Naive thymus-derived CD4-positive, alpha-beta T cell (primary cell): Measurements from ENCODE around the gene KIF19. TPM values are rescaled to one million over a fixed set of nuclear protein-coding genes. Genes with fewer than 3 reads are reported as not detected.

ENCODE experiments used
- ATAC-seq: fragments of 150-1000 bp; cut with Tn5 transposase; 2 replicates; pipeline ENCODE4 v1.10.0; 2021; ENCODE audit warnings: mild to moderate bottlenecking, moderate library complexity
- CTCF ChIA-PET: fragments of 350-600 bp; sonication (Branson Sonifier 250); formaldehyde crosslinking; loops from one replicate; lab custom pipeline; 2021; ENCODE audit warnings: antibody characterized with exemption; lab: Charles Lee
- POLR2A ChIA-PET: fragments of 350-600 bp; sonication (Branson Sonifier 250); formaldehyde crosslinking; loops from one replicate; lab custom pipeline; 2021; ENCODE audit warnings: antibody characterized with exemption, inconsistent platforms; lab: Charles Lee
- DNase-seq, 9 donors: peaks; one replicate each; pipeline versions ENCODE4 v3.0.0 to v3.0.0-alpha.2; 2020 to 2022; ENCODE audit warnings: mixed read lengths in 1 of 9
- H3K27ac ChIP-seq: one replicate; pipeline ENCODE4 v1.7.0; 2013; ENCODE audit warnings: mild to moderate bottlenecking, low read depth, low read length, moderate library complexity
- H3K27me3 ChIP-seq, 2 donors: one replicate each; pipeline ENCODE4 v1.7.0; 2013; ENCODE audit warnings: low read length in 2 of 2, mild to moderate bottlenecking in 2 of 2, moderate library complexity in 2 of 2; ENCODE audit not compliant: control insufficient read depth in 2 of 2, insufficient read depth in 2 of 2
- H3K36me3 ChIP-seq, 3 experiments: 1 replicate in 2 of 3; 2 replicates in 1 of 3; pipeline ENCODE4 v1.7.0; 2013; ENCODE audit warnings: low read length in 3 of 3, mild to moderate bottlenecking in 3 of 3, moderate library complexity in 1 of 3; ENCODE audit not compliant: insufficient read depth in 3 of 3, control insufficient read depth in 2 of 3
- H3K4me1 ChIP-seq, 2 donors: one replicate each; pipeline ENCODE4 v1.7.0; 2013; ENCODE audit warnings: low read length in 2 of 2, mild to moderate bottlenecking in 2 of 2, moderate library complexity in 1 of 2; ENCODE audit not compliant: control insufficient read depth in 2 of 2, insufficient read depth in 2 of 2
- H3K4me3 ChIP-seq: 2 replicates; pipeline ENCODE4 v1.7.0; 2013; ENCODE audit warnings: mild to moderate bottlenecking, low read length
- H3K9me3 ChIP-seq, 3 experiments: 1 replicate in 2 of 3; 2 replicates in 1 of 3; pipeline ENCODE4 v1.7.0; 2013; ENCODE audit warnings: low read length in 3 of 3; ENCODE audit not compliant: control insufficient read depth in 2 of 3
- H3K27ac Mint-ChIP-seq, 9 donors: one replicate each; pipeline ENCODE4 v1.8.0; 2020 to 2022; ENCODE audit warnings: mixed read lengths in 9 of 9, mild to moderate bottlenecking in 8 of 9, moderate library complexity in 5 of 9, inconsistent platforms in 2 of 9
- H3K27me3 Mint-ChIP-seq, 5 donors: one replicate each; pipeline ENCODE4 v1.8.0; 2021 to 2022; ENCODE audit warnings: mixed read lengths in 5 of 5, mild to moderate bottlenecking in 1 of 5
- H3K36me3 Mint-ChIP-seq, 5 donors: one replicate each; pipeline ENCODE4 v1.8.0; 2020 to 2022; ENCODE audit warnings: mixed read lengths in 5 of 5, mild to moderate bottlenecking in 3 of 5, inconsistent platforms in 1 of 5
- H3K4me1 Mint-ChIP-seq, 7 donors: one replicate each; pipeline ENCODE4 v1.8.0; 2020 to 2022; ENCODE audit warnings: mixed read lengths in 7 of 7, mild to moderate bottlenecking in 3 of 7, inconsistent platforms in 1 of 7
- H3K4me3 Mint-ChIP-seq, 10 donors: one replicate each; pipeline ENCODE4 v1.8.0; 2020 to 2022; ENCODE audit warnings: mild to moderate bottlenecking in 10 of 10, mixed read lengths in 10 of 10, moderate library complexity in 6 of 10, inconsistent platforms in 2 of 10
- H3K9me3 Mint-ChIP-seq, 11 donors: one replicate each; pipeline ENCODE4 v1.8.0; 2020 to 2022; ENCODE audit warnings: mixed read lengths in 11 of 11, mild to moderate bottlenecking in 4 of 11, inconsistent platforms in 1 of 11, moderate library complexity in 1 of 11
- intact Hi-C, 2 donors: fragments of 100-400 bp; cut with micrococcal nuclease; formaldehyde crosslinking; loops; one replicate each; pipeline ENCODE4 v1.15.1; 2023
- polyA plus RNA-seq, 2 donors: library from polyadenylated mRNA; unstranded; fragments of 300-500 nt; fragmentation: Illumina TruSeq; gene quantifications; one replicate each; pipeline ENCODE4 v1.2.3, GENCODE V29; 2021
- total RNA-seq, 6 experiments: library from RNA in 5 of 6; stranded (reverse) in 5 of 6; gene quantifications; 1 replicate in 5 of 6; 2 replicates in 1 of 6; pipeline ENCODE4 v1.2.3 and lab custom pipeline; 2021 to 2026

The KIF19 gene
- total and polyA plus RNA-seq, 7 experiments from 2014 or later = 0.34 to 1.2 (median 0.47) TPM; not detected in 3

DNA sequence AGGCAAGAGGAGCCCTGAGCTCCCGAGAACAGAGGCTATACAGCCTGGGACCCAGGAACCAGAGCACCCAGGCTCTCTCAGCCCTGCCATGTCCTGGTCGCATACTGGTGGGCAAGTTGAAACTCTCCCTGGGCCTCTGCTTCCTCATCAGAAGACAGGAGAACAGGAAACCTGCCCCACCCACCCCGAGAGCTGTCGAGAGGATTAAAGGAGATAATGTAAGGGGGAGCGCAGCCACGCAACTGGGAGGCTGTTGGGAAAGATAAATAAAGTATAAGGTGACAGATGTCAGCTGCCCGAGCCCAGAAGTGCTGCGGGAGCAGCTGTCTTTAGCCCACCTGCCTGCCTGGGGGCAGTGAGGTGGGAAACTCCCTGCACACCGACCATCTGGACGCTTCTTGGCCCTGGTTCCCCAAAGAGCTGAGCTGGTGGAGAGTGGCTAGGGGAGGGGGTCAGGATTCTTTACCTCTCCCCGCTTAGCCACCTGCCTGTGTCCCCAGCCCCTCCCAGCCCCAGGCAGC is 6.8 kb downstream of the KIF19 start:
- ATAC-seq (no peak), DNase-seq (no peak)
- no peaks in the 10 kb centered on the region for H3K36me3 ChIP-seq
- peaks cover 0 to 5% (median 0%) of the 10 kb centered on the region in 5 donors for H3K36me3 Mint-ChIP-seq
- peaks cover 0 to 17% of the 10 kb centered on the region in 2 donors for H3K4me1 ChIP-seq
- H3K9me3 ChIP-seq = no peaks in the 10 kb centered on the region
- H3K27me3 ChIP-seq = no peaks in the 10 kb centered on the region
- peaks cover 8 to 22% (median 13%) of the 10 kb centered on the region in 7 donors for H3K4me1 Mint-ChIP-seq
- no peak overlapping the region for H3K27ac ChIP-seq
- no peaks in the 10 kb centered on the region for H3K9me3 Mint-ChIP-seq
- no peak overlapping the region for H3K4me3 ChIP-seq
- H3K27me3 Mint-ChIP-seq = peaks cover 3 to 11% (median 6%) of the 10 kb centered on the region in 5 donors
- ChIA-PET CTCF (interaction anchor here (0.6 to 0.7 kb wide), 2 partner anchors 33 to 110 kb away, joined by 3 to 4 read pairs; no protein-coding TSS in a partner anchor), POLR2A (no interaction called here)
- H3K27ac Mint-ChIP-seq = no peak overlapping the region
- H3K4me3 Mint-ChIP-seq = no peak overlapping the region
- intact Hi-C loops = no loop called here

DNA sequence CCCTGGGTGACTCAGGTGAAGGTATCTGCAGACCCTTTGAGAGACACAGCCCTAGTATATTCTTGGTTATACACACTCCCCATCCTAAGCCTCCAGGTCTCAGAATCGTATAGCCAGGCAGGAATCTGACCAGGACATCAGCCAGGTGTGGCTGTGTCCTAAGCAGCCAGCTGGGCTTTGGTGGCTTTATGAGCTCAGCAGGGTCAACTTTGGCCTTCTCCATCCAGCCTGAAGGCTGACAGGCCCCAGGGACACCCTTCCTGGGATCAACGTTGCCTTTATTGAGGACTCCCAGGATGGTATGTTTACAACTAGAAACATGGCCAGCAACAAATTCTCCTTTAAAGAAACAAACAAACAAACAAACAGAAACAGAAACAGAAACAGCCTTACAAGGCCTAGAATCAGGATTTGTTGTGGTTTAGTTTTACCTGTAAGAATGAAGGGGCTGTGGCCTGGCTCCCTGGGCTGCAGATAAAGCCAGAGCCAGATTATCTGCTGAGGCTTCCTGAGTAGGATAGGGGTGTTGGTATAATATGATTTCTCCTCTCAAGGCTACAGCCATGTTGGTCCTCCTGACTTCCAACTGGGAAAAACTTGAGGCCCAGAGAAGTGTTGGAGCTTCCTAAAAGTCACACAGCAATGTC is 8.5 kb downstream of the KIF19 start:
- Mint-ChIP-seq H3K36me3 (peaks cover 0 to 1% (median 0%) of the 10 kb centered on the region in 5 donors), H3K27ac (peak overlapping the region in 1 of 9 donors; percentile 20), H3K9me3 (no peaks in the 10 kb centered on the region), H3K27me3 (peaks cover 0 to 4% (median 3%) of the 10 kb centered on the region in 5 donors), H3K4me1 (peaks cover 0 to 11% (median 2%) of the 10 kb centered on the region in 7 donors), H3K4me3 (no peak overlapping the region)
- H3K36me3 ChIP-seq = no peaks in the 10 kb centered on the region
- intact Hi-C loops = no loop called here
- ATAC-seq (no peak), DNase-seq (no peak)
- CTCF ChIA-PET = no interaction called here
- POLR2A ChIA-PET = no interaction called here
- no peaks in the 10 kb centered on the region for H3K9me3 ChIP-seq
- no peak overlapping the region for H3K4me3 ChIP-seq
- H3K4me1 ChIP-seq = peaks cover 0 to 4% of the 10 kb centered on the region in 2 donors
- H3K27me3 ChIP-seq = no peaks in the 10 kb centered on the region
- no peak overlapping the region for H3K27ac ChIP-seq

DNA sequence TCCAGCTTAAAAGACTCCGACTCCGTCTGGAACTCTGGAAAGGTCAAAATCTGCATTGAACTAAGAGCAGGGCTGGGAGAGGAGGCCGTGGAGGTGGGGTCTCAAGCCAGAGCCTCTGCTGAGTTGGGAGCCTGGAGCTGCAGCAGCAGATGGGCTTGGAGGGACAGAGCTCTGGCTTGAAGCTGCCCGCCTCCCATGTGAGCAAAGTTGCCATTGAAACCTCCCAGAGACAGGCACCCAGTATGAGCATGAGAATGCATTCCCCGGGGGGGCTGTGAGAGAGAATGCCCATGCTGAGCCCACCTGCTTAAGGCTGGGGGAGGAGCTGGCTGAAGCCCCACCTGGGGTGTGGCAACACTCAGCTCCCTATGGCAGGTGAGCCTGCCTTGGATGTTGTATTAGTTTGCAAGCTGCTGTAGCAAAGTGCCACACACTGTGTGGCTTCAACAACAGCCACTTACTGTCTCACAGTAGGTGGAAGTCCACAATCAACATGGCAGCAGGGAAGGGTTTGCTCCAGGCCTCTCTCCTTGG is 9.6 kb downstream of the KIF19 start:
- intact Hi-C loops = no loop called here
- Mint-ChIP-seq H3K4me1 (peaks cover 0 to 8% (median 0%) of the 10 kb centered on the region in 7 donors), H3K27me3 (peaks cover 0 to 5% (median 4%) of the 10 kb centered on the region in 5 donors), H3K9me3 (no peaks in the 10 kb centered on the region), H3K4me3 (no peak overlapping the region), H3K27ac (no peak overlapping the region), H3K36me3 (no peaks in the 10 kb centered on the region)
- ChIA-PET POLR2A (no interaction called here), CTCF (no interaction called here)
- Histone ChIP-seq H3K36me3 (no peaks in the 10 kb centered on the region), H3K27ac (no peak overlapping the region), H3K9me3 (no peaks in the 10 kb centered on the region), H3K4me3 (no peak overlapping the region), H3K4me1 (no peaks in the 10 kb centered on the region), H3K27me3 (no peaks in the 10 kb centered on the region)
- DNase-seq (no peak), ATAC-seq (no peak)

DNA sequence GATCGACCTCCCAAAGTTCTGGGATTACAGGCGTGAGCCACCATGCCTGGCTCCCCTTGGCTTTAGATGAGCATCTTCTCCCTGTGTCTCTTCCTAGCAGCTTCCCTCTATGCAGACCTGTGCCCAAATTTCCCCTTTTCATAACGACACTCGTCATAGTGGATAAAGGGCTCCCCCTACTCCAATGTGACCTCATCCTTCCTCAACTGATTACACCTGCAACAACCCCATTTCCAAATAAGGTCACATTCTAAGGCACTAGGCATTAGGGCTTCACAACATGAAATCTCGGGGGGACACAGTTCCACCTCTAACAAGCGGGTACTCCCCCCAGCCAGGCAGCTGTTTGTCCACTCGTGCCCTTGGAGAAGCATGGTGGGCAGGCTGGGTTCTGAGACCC is 10.3 kb downstream of the KIF19 start:
- Mint-ChIP-seq H3K4me1 (peaks cover 0 to 8% (median 0%) of the 10 kb centered on the region in 7 donors), H3K4me3 (no peak overlapping the region), H3K27me3 (peaks cover 0 to 4% (median 3%) of the 10 kb centered on the region in 5 donors), H3K36me3 (no peaks in the 10 kb centered on the region), H3K9me3 (no peaks in the 10 kb centered on the region), H3K27ac (no peak overlapping the region)
- CTCF ChIA-PET = no interaction called here
- H3K4me1 ChIP-seq = no peaks in the 10 kb centered on the region
- no peak overlapping the region for H3K4me3 ChIP-seq
- no peak overlapping the region for H3K27ac ChIP-seq
- DNase-seq = no peak
- H3K27me3 ChIP-seq = no peaks in the 10 kb centered on the region
- H3K9me3 ChIP-seq = no peaks in the 10 kb centered on the region
- POLR2A ChIA-PET = no interaction called here
- intact Hi-C loops = no loop called here
- H3K36me3 ChIP-seq = no peaks in the 10 kb centered on the region
- no peak for ATAC-seq

DNA sequence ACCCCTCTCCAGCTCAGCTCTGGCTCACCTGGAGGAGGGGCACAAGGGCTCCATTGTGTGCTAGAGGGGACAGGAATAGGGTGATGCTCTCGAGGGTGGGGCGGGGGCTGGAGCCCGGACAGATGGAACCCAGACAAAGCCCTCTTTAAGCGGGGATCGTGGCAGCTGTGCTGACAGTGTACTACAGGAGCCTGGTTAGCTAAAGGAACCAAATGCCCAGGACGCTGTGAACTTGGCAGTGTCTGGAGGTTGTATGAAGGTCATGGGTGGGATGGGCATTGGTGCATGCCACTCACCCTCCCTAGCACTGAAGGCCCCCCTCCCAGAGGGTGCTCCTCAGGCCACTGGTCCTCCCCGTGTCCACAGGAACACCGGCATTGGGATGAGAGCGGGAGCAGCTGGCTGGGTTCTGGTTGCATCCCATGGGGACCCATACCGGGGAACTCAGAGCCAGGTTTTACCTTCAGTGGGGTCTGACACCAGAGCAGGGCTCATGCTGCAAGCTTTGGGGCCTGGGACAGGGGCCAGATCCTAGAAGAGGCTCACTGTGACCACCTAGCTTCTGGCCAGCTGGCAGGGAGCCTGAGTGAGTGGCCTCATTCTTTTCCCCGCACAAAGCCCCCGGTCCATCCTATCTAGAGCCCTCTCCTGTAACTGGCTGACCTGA is 11.9 kb downstream of the KIF19 start:
- Histone ChIP-seq H3K27ac (no peak overlapping the region), H3K36me3 (no peaks in the 10 kb centered on the region), H3K27me3 (no peaks in the 10 kb centered on the region), H3K4me3 (no peak overlapping the region), H3K4me1 (no peaks in the 10 kb centered on the region), H3K9me3 (no peaks in the 10 kb centered on the region)
- peaks cover 0 to 4% (median 3%) of the 10 kb centered on the region in 5 donors for H3K27me3 Mint-ChIP-seq
- ChIA-PET CTCF (no interaction called here), POLR2A (no interaction called here)
- no peak overlapping the region for H3K4me3 Mint-ChIP-seq
- H3K4me1 Mint-ChIP-seq = peaks cover 0 to 8% (median 0%) of the 10 kb centered on the region in 7 donors
- ATAC-seq = no peak
- H3K27ac Mint-ChIP-seq = no peak overlapping the region
- peaks cover 0 to 1% (median 0%) of the 10 kb centered on the region in 11 donors for H3K9me3 Mint-ChIP-seq
- intact Hi-C loops = no loop called here
- DNase-seq = no peak
- H3K36me3 Mint-ChIP-seq = no peaks in the 10 kb centered on the region

DNA sequence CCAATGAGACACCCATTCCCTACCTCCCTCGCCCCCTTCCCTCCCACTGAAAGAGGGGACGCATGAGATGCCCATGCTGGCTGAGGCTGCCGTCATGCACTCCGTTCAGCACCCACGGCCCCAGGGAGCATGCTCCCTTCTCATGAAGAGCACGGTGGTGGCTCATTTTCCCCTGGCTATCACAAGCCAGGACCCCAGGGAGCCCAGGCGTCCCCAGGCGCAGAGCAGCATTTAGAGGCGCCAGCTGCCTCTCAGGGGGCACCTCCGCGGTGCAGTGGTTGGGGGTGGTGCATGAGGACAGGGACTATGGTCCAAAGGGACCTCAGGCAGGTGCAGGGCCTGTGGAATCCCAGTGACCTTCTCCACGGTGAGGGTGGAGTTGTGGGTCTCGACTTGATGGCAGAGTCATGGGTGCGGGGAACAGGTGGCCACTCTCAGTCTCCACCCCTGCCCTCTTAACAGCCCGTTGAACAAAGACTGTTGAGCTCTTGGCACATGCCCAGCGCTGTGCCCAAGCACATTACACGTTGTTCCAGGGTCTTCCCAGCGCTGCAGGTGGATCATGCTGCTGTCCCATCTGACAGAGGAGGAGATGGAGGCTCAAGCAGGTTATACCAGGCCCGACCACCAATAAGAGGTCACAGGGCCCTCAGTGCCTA is 13.6 kb downstream of the KIF19 start:
- intact Hi-C loops = no loop called here
- DNase-seq (no peak), ATAC-seq (no peak)
- POLR2A ChIA-PET = no interaction called here
- no peaks in the 10 kb centered on the region for H3K36me3 ChIP-seq
- H3K27ac ChIP-seq = no peak overlapping the region
- no peak overlapping the region for H3K27ac Mint-ChIP-seq
- H3K36me3 Mint-ChIP-seq = no peaks in the 10 kb centered on the region
- H3K4me3 Mint-ChIP-seq = no peak overlapping the region
- CTCF ChIA-PET = interaction anchor here (0.5 kb wide), 1 partner anchor 24 kb away, joined by 3 read pairs; no protein-coding TSS in a partner anchor
- no peaks in the 10 kb centered on the region for H3K4me1 ChIP-seq
- no peaks in the 10 kb centered on the region for H3K27me3 ChIP-seq
- H3K9me3 ChIP-seq = no peaks in the 10 kb centered on the region
- peaks cover 0 to 4% (median 0%) of the 10 kb centered on the region in 7 donors for H3K4me1 Mint-ChIP-seq
- no peak overlapping the region for H3K4me3 ChIP-seq
- H3K9me3 Mint-ChIP-seq = peaks cover 0 to 1% (median 0%) of the 10 kb centered on the region in 11 donors
- H3K27me3 Mint-ChIP-seq = peaks cover 0 to 6% (median 4%) of the 10 kb centered on the region in 5 donors
